Vagina (tissue), 2 donors: ENCODE results near the gene INTS15. TPM values are rescaled to one million over a fixed set of nuclear protein-coding genes. Genes with fewer than 3 reads are reported as not detected.

Source experiments
- DNase-seq, 2 donors: peaks; one replicate each; pipeline ENCODE4 v3.0.0-alpha.2; 2017; ENCODE audit errors: extremely low spot score in 2 of 2
- H3K27ac ChIP-seq: fragments of 200-600 bp; sonication (generic); one replicate; pipeline ENCODE4 v1.5.1; 2019
- H3K27me3 ChIP-seq: fragments of 200-600 bp; sonication (generic); one replicate; pipeline ENCODE4 v1.5.1; 2019
- H3K36me3 ChIP-seq, 2 donors: fragments of 200-600 bp; sonication (generic); one replicate each; pipeline ENCODE4 v1.5.1; 2017 to 2019
- H3K4me1 ChIP-seq: fragments of 200-600 bp; sonication (generic); one replicate; pipeline ENCODE4 v1.5.1; 2019
- H3K4me3 ChIP-seq, 2 donors: fragments of 200-600 bp; sonication (generic); 1 replicate in 1 of 2; 2 replicates in 1 of 2; pipeline ENCODE4 v1.5.1; 2016 to 2019
- H3K9me3 ChIP-seq: fragments of 200-600 bp; sonication (generic); one replicate; pipeline ENCODE4 v1.5.1; 2019
- POLR2A ChIP-seq, 2 donors: fragments of 450-650 bp; IDR thresholded peaks; one replicate each; pipeline ENCODE4 v1.6.1; 2017; ENCODE audit warnings: antibody characterized with exemption in 2 of 2, mild to moderate bottlenecking in 2 of 2, moderate library complexity in 2 of 2
- POLR2AphosphoS5 ChIP-seq, 2 donors: sonication (generic); formaldehyde crosslinking; IDR thresholded peaks; one replicate each; pipeline ENCODE4 v1.9.0; 2017; ENCODE audit warnings: antibody characterized with exemption in 2 of 2, mild to moderate bottlenecking in 2 of 2, low read depth in 1 of 2; ENCODE audit not compliant: insufficient read depth in 1 of 2
- intact Hi-C: fragments of 100-400 bp; cut with DNase I; formaldehyde crosslinking; loops from one replicate; pipeline ENCODE4 v1.15.1; 2023
- total RNA-seq: library from RNA; depleted of rRNA; stranded (reverse); fragments of >200 nt; gene quantifications from one replicate; pipeline ENCODE4 v1.2.3, GENCODE V29; 2016
- TF ChIP-seq, protein P1 (sequence below), 3 experiments: fragments of 450-650 bp in 2 of 3; fragments of 200-600 bp in 1 of 3; sonication (generic) in 1 of 3; IDR thresholded peaks; one replicate each; pipeline ENCODE4 v1.5.1; 2017 to 2019; ENCODE audit warnings: antibody characterized with exemption in 3 of 3, mild to moderate bottlenecking in 2 of 3, moderate library complexity in 2 of 3

The INTS15 gene
- 34.4 TPM for total RNA-seq

GRCh38 chr7:6589829-6590644 is at the start of gene INTS15:
Gene INTS15, plus strand, starts transcription at chr7:6590021. Its CDS starts 263 bp downstream, at chr7:6590284.
- H3K36me3 ChIP-seq, result peaks cover 0 to 47% of the 10 kb centered on the region in 2 donors
- H3K27me3 ChIP-seq, result no peaks in the 10 kb centered on the region
- H3K4me1 ChIP-seq, result peaks cover 23% of the 10 kb centered on the region
- H3K4me3 ChIP-seq, result peak within 1 kb of the TSS; percentile 70 to 74
- H3K27ac ChIP-seq, result peak within 1 kb of the TSS; percentile 83
- TF ChIP-seq, protein P1, sequence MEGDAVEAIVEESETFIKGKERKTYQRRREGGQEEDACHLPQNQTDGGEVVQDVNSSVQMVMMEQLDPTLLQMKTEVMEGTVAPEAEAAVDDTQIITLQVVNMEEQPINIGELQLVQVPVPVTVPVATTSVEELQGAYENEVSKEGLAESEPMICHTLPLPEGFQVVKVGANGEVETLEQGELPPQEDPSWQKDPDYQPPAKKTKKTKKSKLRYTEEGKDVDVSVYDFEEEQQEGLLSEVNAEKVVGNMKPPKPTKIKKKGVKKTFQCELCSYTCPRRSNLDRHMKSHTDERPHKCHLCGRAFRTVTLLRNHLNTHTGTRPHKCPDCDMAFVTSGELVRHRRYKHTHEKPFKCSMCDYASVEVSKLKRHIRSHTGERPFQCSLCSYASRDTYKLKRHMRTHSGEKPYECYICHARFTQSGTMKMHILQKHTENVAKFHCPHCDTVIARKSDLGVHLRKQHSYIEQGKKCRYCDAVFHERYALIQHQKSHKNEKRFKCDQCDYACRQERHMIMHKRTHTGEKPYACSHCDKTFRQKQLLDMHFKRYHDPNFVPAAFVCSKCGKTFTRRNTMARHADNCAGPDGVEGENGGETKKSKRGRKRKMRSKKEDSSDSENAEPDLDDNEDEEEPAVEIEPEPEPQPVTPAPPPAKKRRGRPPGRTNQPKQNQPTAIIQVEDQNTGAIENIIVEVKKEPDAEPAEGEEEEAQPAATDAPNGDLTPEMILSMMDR (IDR thresholded peaks at IDR 0.05), result peak; percentile 38 to 90 (median 46)
- TF ChIP-seq POLR2AphosphoS5 (IDR thresholded peaks at IDR 0.05; ENCODE audit: insufficient read depth in 1 of 2, low read depth in 1 of 2) (peak in 1 of 2 donors; percentile 41), POLR2A (IDR thresholded peaks at IDR 0.05) (peak in 1 of 2 donors; percentile 49)
- intact Hi-C loops, result no loop called here
- H3K9me3 ChIP-seq, result no peaks in the 10 kb centered on the region
- DNase-seq, result no peak

DNA sequence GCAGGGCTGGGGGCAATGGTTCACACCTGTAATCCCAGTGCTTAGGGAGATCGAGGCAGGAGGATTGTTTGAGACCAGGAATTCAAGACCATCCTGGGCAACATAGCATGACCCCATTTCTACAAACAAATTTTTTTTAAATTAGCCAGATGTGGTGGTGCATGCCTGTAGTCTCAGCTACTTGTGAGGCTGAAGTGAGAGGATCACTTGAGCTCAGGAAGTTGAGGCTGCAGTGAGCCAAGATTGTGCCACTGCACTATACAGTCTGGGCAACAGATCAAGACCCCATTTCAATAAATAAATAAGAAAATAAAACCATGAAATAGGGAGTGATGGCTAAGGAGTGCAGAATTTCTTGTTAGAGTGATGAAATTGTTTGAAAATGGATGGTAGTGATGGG is 47.5 kb upstream of the INTS15 start:
- intact Hi-C loops, result no loop called here
- H3K4me1 ChIP-seq, result no peaks in the 10 kb centered on the region
- no peak overlapping the region for H3K4me3 ChIP-seq
- H3K27ac ChIP-seq, result no peak overlapping the region
- DNase-seq, result no peak
- H3K27me3 ChIP-seq, result no peaks in the 10 kb centered on the region
- H3K36me3 ChIP-seq, result no peaks in the 10 kb centered on the region
- no peaks in the 10 kb centered on the region for H3K9me3 ChIP-seq
- no peak for TF ChIP-seq POLR2AphosphoS5 (IDR thresholded peaks at IDR 0.05; ENCODE audit: insufficient read depth in 1 of 2, low read depth in 1 of 2)
- TF ChIP-seq, protein P1 (IDR thresholded peaks at IDR 0.05), result no peak
- TF ChIP-seq POLR2A (IDR thresholded peaks at IDR 0.05), result no peak

DNA sequence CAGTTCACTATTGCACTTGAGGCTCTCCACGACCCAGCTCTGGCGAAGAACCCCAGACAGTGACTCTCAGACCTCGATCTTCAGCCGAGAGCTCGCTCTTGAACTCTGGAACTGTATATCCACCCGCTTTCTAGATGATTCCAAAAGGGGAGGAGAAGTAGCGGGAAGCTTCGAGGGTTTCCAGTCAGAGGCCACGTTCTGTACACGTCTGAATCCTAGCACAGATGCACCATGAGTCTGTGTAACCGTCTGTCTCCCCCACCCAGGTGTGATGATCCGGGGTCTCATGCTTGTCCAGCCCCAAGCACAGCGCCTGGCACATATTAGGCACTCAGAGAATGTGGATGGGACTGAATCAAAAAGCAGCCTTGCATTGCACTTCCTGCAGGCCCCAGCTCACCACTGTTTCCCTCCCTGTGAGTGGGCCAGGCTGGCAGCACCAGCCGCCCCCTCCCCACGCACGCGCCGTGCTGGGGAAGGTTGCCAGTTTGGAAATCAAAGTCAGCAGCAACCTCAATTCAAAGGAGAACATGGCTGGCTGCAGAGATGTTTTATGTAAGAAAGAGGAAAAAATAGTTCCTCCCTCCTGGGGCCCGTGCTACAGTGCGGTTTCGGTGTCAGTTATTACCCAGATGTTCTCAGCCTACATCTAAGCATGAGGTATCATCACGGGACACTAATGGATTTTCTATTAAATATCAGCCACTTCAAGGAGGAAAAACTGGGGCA is 44.3 kb upstream of the INTS15 start:
- Histone ChIP-seq H3K4me1 (no peaks in the 10 kb centered on the region), H3K36me3 (no peaks in the 10 kb centered on the region), H3K4me3 (no peak overlapping the region), H3K9me3 (no peaks in the 10 kb centered on the region), H3K27me3 (no peaks in the 10 kb centered on the region), H3K27ac (no peak overlapping the region)
- TF ChIP-seq POLR2AphosphoS5 (IDR thresholded peaks at IDR 0.05; ENCODE audit: insufficient read depth in 1 of 2, low read depth in 1 of 2) (no peak), POLR2A (IDR thresholded peaks at IDR 0.05) (no peak)
- TF ChIP-seq, protein P1 (IDR thresholded peaks at IDR 0.05), result no peak
- intact Hi-C loops, result no loop called here
- DNase-seq, result no peak

DNA sequence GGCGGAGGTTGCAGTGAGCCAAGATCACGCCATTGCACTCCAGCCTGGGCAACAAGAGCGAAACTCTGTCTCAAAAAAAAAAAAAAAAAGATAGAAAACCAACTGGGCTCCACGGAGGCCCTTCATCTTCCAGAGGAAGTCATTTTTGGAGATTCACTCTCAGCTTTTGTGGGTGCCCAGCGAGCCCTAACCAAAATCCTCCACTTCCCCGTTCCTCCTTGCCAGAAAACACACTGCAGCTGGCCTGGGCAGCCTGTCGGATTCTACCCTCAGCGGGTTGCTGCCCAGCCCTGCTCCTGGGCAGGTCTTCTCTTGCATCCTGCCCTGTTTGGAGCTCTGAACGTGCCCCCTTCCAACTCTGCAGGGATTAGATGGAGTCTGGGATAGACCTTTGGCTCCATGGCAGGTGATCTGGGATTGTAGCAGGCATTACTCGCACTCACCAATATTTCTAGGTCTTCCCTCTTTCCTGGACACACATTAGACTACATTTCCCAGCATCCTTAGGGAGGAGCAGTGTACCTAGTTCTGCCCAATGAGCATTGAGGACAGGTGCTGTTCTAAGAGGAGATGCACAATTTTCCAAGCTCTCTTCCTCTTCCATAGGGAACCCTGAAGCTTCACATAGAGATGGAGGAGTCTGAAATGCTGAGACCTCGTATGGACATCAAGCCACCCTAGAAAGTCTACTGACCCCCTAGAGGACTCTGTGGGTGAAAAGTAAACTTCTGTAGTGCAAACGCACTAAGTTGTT is 43.1 kb upstream of the INTS15 start:
- no peak for DNase-seq
- TF ChIP-seq, protein P1 (IDR thresholded peaks at IDR 0.05), result no peak
- TF ChIP-seq POLR2AphosphoS5 (IDR thresholded peaks at IDR 0.05; ENCODE audit: insufficient read depth in 1 of 2, low read depth in 1 of 2) (no peak), POLR2A (IDR thresholded peaks at IDR 0.05) (no peak)
- H3K27me3 ChIP-seq, result no peaks in the 10 kb centered on the region
- intact Hi-C loops, result no loop called here
- no peaks in the 10 kb centered on the region for H3K9me3 ChIP-seq
- H3K4me3 ChIP-seq, result no peak overlapping the region
- no peaks in the 10 kb centered on the region for H3K4me1 ChIP-seq
- no peak overlapping the region for H3K27ac ChIP-seq
- H3K36me3 ChIP-seq, result no peaks in the 10 kb centered on the region
